K562 (cell line): ENCODE measurements around the gene DHX35. TPM values are rescaled to one million over a fixed set of nuclear protein-coding genes. Genes with fewer than 3 reads are reported as not detected.

Source experiments
- ATAC-seq: fragments of 200-7000 bp; cut with Tn5 transposase; 3 replicates; pipeline ENCODE4 v1.9.1; 2020; ENCODE audit warnings: moderate library complexity
- BruUV-seq: library from RNA; stranded (reverse); fragments of 400-500 nt; replicated peaks from 2 replicates; lab custom pipeline; 2021; lab: Mats Ljungman, UMichigan
- CTCF ChIA-PET: fragments of 300-600 bp; formaldehyde crosslinking; extraction: SDS; loops from one replicate; lab custom pipeline; 2021; ENCODE audit warnings: low intra/inter-chr PET ratio; lab: Yijun Ruan, JAX
- POLR2A ChIA-PET: fragments of 300-600, 350-650 bp; sonication (Branson Sonifier 250); formaldehyde crosslinking; extraction: SDS; loops from one replicate; lab custom pipeline; 2021; ENCODE audit warnings: antibody characterized with exemption, inconsistent platforms; lab: Yijun Ruan, JAX
- DNase-seq, 4 experiments: peaks; one replicate each; pipeline versions ENCODE4 v3.0.0 to v3.0.0-alpha.2; 2011 to 2018; ENCODE audit warnings: low spot score in 3 of 4, mixed read lengths in 3 of 4; ENCODE audit errors: extremely low read depth in 1 of 4
- FAIRE-seq: peaks from 2 replicates; lab custom pipeline; 2011; peaks lifted over from hg19 to GRCh38; lab: Jason Lieb, UNC
- H2AFZ ChIP-seq: 2 replicates; pipeline ENCODE4 v1.6.0; 2011; ENCODE audit warnings: low read depth, low read length, control low read depth, inconsistent platforms
- H3K27ac ChIP-seq: fragments of 200-600 bp; 3 replicates; pipeline ENCODE4 v1.8.0; 2011; ENCODE audit warnings: low read depth, mild to moderate bottlenecking, control low read depth, inconsistent platforms, low read length, moderate library complexity, mixed read lengths; ENCODE audit errors: extremely low read depth
- H3K27me3 ChIP-seq, 2 experiments: fragments of 300-600 bp in 1 of 2; 2 replicates in 1 of 2; 3 replicates in 1 of 2; pipeline versions ENCODE4 v1.6.0 to v1.8.0; 2011; ENCODE audit warnings: inconsistent platforms in 2 of 2, low read length in 2 of 2, mild to moderate bottlenecking in 1 of 2, mixed read lengths in 1 of 2, moderate library complexity in 1 of 2; ENCODE audit not compliant: control insufficient read depth in 2 of 2, insufficient read depth in 2 of 2
- H3K36me3 ChIP-seq: fragments of 300-600 bp; 3 replicates; pipeline ENCODE4 v1.8.0; 2011; ENCODE audit warnings: mild to moderate bottlenecking, low read length, inconsistent platforms; ENCODE audit not compliant: control insufficient read depth, insufficient read depth
- H3K4me1 ChIP-seq, 2 experiments: fragments of 200-600 bp in 1 of 2; replicated peaks in 1 of 2; 2 replicates in 1 of 2; 3 replicates in 1 of 2; pipeline versions ENCODE4 v1.5.1 to v1.8.0; 2011; ENCODE audit warnings: inconsistent platforms in 2 of 2, low read length in 2 of 2, mild to moderate bottlenecking in 1 of 2, mixed read lengths in 1 of 2, moderate library complexity in 1 of 2; ENCODE audit not compliant: control insufficient read depth in 2 of 2, insufficient read depth in 2 of 2
- H3K4me2 ChIP-seq: 2 replicates; pipeline ENCODE4 v1.6.1; 2011; ENCODE audit warnings: low read length, control low read depth, inconsistent platforms, mixed read lengths; ENCODE audit not compliant: insufficient read depth
- H3K4me3 ChIP-seq: fragments of 200-600 bp; sonication (generic), shearing (Covaris generic); 2 replicates; pipeline ENCODE4 v1.5.1; 2016; ENCODE audit warnings: control low read depth, inconsistent platforms
- H3K79me2 ChIP-seq: fragments of 200-600 bp; 3 replicates; pipeline ENCODE4 v1.8.0; 2011; ENCODE audit warnings: low read length, inconsistent platforms; ENCODE audit not compliant: control insufficient read depth, insufficient read depth
- H3K9ac ChIP-seq, 2 experiments: 2 replicates each; pipeline versions ENCODE4 v1.6.0 to v1.6.1; 2011; ENCODE audit warnings: low read depth in 2 of 2, low read length in 2 of 2, control low read depth in 1 of 2, inconsistent platforms in 1 of 2, mild to moderate bottlenecking in 1 of 2, mixed read lengths in 1 of 2; ENCODE audit not compliant: insufficient read depth in 1 of 2
- H3K9me1 ChIP-seq: one replicate; pipeline ENCODE4 v1.6.0; 2011; ENCODE audit warnings: inconsistent platforms, mild to moderate bottlenecking, low read length, moderate library complexity; ENCODE audit not compliant: control insufficient read depth, insufficient read depth
- H3K9me3 ChIP-seq: replicated peaks from 2 replicates; pipeline ENCODE4 v1.5.1; 2011; ENCODE audit warnings: low read depth, low read length, inconsistent platforms; ENCODE audit not compliant: control insufficient read depth, insufficient read depth
- H4K20me1 ChIP-seq: replicated peaks from 2 replicates; pipeline ENCODE4 v1.6.1; 2011; ENCODE audit warnings: low read length, inconsistent platforms, mixed read lengths; ENCODE audit not compliant: control insufficient read depth, insufficient read depth
- BCL6 ChIP-seq: fragments of 250-450 bp; sonication (Bioruptor Pico); IDR thresholded peaks from 2 replicates; pipeline ENCODE4 v1.4.0; 2020
- MEF2A ChIP-seq: IDR thresholded peaks from 2 replicates; pipeline ENCODE4 v1.6.1; 2011; ENCODE audit warnings: low read depth, mild to moderate bottlenecking, low read length, moderate library complexity; ENCODE audit not compliant: control insufficient read depth
- RBM22 ChIP-seq: fragments of 200-400 bp; formaldehyde crosslinking; IDR thresholded peaks from 2 replicates; pipeline ENCODE4 v1.6.1; 2018; ENCODE audit warnings: low read length, low read depth; ENCODE audit not compliant: poor library complexity, severe bottlenecking
- SIX5 ChIP-seq, 2 experiments: IDR thresholded peaks; 2 replicates each; pipeline ENCODE4 v1.6.1; 2011; ENCODE audit warnings: low read length in 2 of 2, borderline replicate concordance in 1 of 2, low read depth in 1 of 2, mild to moderate bottlenecking in 1 of 2, moderate library complexity in 1 of 2; ENCODE audit not compliant: insufficient read depth in 1 of 2
- SRF ChIP-seq, 2 experiments: fragments of 250-450, 450-650 bp in 1 of 2; sonication (Bioruptor Pico) in 1 of 2; sonication (generic) in 1 of 2; formaldehyde crosslinking; IDR thresholded peaks; 2 replicates each; pipeline versions ENCODE4 v1.5.0 to v1.5.1; 2020 to 2022; ENCODE audit warnings: mild to moderate bottlenecking in 1 of 2, missing genetic modification reagents in 1 of 2
- TFAM ChIP-seq: fragments of 250-450 bp; sonication (Bioruptor Pico); conservative IDR thresholded peaks from 2 replicates; pipeline ENCODE4 v1.5.0; 2021; ENCODE audit warnings: mild to moderate bottlenecking, moderate library complexity
- ZNF24 ChIP-seq: fragments of 450-650 bp; IDR thresholded peaks from 2 replicates; pipeline ENCODE4 v1.6.1; 2016
- ZNF316 ChIP-seq: fragments of 450-650 bp; IDR thresholded peaks from 2 replicates; pipeline ENCODE4 v1.6.1; 2016
- WGBS: fragments of 100-300 bp; shearing (Covaris generic); methylation state at CpG from one replicate; pipeline ENCODE4 v1.1.6; 2016; ENCODE audit warnings: low coverage, mixed read lengths; ENCODE audit not compliant: insufficient coverage; ENCODE audit errors: missing lambda C conversion rate; 5-methylcytosine and 5-hydroxymethylcytosine counted together
- in situ Hi-C: fragments of 300-500 bp; cut with MboI; formaldehyde crosslinking; loops from 4 replicates; pipeline ENCODE4 v1.15.0; 2018; ENCODE audit warnings: inconsistent platforms, mixed read lengths
- intact Hi-C: fragments of 100-400 bp; cut with micrococcal nuclease; formaldehyde crosslinking; loops from 2 replicates; pipeline ENCODE4 v1.14.2; 2022
- polyA plus RNA-seq, 8 experiments: library from polyadenylated mRNA; depleted of rRNA in 4 of 8; stranded (reverse) in 5 of 8; unstranded in 3 of 8; fragments of >200 nt; fragmentation: Nextera tagmentation in 2 of 8; fragmentation: Illumina TruSeq in 1 of 8; extraction: Ambion mirVana in 2 of 8; extraction: Trizol in 1 of 8; gene quantifications; 2 replicates each; pipeline versions ENCODE4 v1.2.1 to v1.2.3, GENCODE V29; 2011 to 2014; ENCODE audit warnings: inconsistent platforms in 1 of 8, missing spikeins in 1 of 8
- total RNA-seq, 7 experiments: library from RNA; depleted of rRNA in 6 of 7; stranded (reverse); fragments of >200 nt in 6 of 7; fragmentation: Illumina TruSeq in 2 of 7; extraction: Trizol in 2 of 7; gene quantifications; 2 replicates each; pipeline versions ENCODE4 v1.2.1 to v1.2.3, GENCODE V29; 2011 to 2021; ENCODE audit warnings: low replicate concordance in 1 of 7
- TF ChIP-seq, protein P1 (sequence below): sonication (generic); formaldehyde crosslinking; IDR thresholded peaks from 2 replicates; pipeline ENCODE4 v1.4.0; 2020; ENCODE audit warnings: mild to moderate bottlenecking, missing genetic modification reagents
- TF ChIP-seq, protein P2 (sequence below), 2 experiments: fragments of 450-650 bp in 1 of 2; sonication (generic) in 1 of 2; formaldehyde crosslinking in 1 of 2; IDR thresholded peaks in 1 of 2; conservative IDR thresholded peaks in 1 of 2; 2 replicates each; pipeline versions ENCODE4 v1.6.1 to v1.8.1; 2016 to 2023; ENCODE audit warnings: mild to moderate bottlenecking in 2 of 2, moderate library complexity in 2 of 2, inconsistent platforms in 1 of 2, missing genetic modification reagents in 1 of 2
- TF ChIP-seq, protein P3 (sequence below): fragments of 450-650 bp; conservative IDR thresholded peaks from 2 replicates; pipeline ENCODE4 v1.6.1; 2016; ENCODE audit warnings: missing genetic modification characterization, low read depth, mild to moderate bottlenecking, missing compliant biosample characterization, moderate library complexity
- TF ChIP-seq, protein P4 (sequence below): fragments of 250-450 bp; sonication (Bioruptor Pico); IDR thresholded peaks from 2 replicates; pipeline ENCODE4 v1.8.0; 2021; ENCODE audit warnings: moderate library complexity, mild to moderate bottlenecking, inconsistent platforms

The DHX35 gene
- total and polyA plus RNA-seq, 9 of the 15 experiments (the other 6 are each of a cell fraction or from before 2014, with no cell fraction given): 6.5 to 25.6 (median 16.9) TPM

DNA sequence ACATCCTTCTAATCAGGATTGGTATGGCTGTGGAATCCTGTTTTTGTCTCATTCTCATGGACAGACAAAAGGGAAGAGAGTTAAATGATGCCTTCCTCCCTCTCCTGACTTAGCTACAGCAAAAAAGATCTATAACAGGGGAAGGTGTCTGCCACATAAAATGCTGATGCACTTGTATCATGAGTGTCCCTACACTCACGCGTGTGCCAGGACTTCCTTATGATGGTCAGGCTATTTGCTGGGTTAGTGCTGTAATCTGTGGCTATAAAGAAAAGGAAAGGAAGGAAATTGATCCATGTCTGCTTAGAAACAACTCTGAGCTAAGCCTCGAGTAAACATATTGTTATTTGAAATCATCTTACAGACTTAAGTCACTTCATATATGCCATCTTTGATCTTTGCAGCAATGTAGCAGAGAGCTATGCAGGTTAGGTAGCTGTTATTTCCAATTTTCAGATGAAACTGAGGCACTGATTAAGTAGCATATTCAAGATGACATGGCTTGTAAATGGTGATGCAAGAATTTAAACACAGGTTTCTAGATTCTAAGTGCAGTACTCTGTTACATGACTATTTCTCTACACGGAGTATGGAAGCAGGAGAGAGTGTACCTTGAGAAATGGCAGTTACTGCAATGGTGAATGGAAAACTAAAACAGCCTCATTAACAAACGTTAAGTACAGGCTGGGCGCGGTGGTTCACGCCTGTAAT, 8.4 kb upstream of the DHX35 start (continued):
- TF ChIP-seq, protein P1, sequence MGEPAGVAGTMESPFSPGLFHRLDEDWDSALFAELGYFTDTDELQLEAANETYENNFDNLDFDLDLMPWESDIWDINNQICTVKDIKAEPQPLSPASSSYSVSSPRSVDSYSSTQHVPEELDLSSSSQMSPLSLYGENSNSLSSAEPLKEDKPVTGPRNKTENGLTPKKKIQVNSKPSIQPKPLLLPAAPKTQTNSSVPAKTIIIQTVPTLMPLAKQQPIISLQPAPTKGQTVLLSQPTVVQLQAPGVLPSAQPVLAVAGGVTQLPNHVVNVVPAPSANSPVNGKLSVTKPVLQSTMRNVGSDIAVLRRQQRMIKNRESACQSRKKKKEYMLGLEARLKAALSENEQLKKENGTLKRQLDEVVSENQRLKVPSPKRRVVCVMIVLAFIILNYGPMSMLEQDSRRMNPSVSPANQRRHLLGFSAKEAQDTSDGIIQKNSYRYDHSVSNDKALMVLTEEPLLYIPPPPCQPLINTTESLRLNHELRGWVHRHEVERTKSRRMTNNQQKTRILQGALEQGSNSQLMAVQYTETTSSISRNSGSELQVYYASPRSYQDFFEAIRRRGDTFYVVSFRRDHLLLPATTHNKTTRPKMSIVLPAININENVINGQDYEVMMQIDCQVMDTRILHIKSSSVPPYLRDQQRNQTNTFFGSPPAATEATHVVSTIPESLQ (CRISPR knock-in tag): no peak
- TF ChIP-seq, protein P2, sequence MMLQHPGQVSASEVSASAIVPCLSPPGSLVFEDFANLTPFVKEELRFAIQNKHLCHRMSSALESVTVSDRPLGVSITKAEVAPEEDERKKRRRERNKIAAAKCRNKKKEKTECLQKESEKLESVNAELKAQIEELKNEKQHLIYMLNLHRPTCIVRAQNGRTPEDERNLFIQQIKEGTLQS (IDR thresholded peaks at IDR 0.05): peak; percentile 69
- TF ChIP-seq, protein P2 (CRISPR knock-in tag; conservative IDR thresholded peaks at IDR 0.05): no peak

DNA sequence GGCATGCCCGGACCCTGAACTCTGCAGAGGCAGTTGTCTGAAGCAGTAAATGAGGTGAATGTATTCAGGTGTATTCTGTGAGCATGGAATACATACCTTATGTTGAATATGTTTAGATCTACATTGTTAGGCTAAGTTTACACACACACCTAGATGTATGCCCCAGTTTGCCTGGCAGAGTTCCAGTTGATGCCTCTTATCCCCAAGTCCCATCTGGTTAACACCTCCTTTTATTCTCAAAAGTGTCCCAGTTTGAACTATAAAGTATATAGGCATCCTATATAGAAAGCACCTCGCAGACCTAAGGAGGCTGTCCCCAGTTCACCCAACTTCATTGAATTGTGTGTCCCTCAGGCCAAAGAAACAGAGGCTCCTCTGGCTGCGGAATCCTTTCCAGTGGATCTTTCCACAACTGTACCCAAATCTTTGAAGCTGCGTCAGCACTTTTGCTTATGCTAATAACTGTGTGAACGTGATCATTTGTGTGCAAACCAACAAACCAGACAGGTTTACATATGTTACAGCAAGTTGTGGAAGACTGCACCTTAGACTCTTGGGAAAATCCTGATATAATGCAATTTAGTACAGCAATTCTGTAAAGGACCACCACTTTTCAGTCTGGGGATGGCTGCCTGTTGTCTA, 4.8 kb upstream of the DHX35 start:
- peak overlapping the region; percentile 27; the same call in 1 of the 3 replicates for H3K27ac ChIP-seq
- no peak overlapping the region for H3K4me3 ChIP-seq
- H4K20me1 ChIP-seq: no peaks in the 10 kb centered on the region
- no peaks in the 10 kb centered on the region for H3K9me3 ChIP-seq
- 43% methylated on average over 5 of the region's 5 CpGs for WGBS
- BruUV-seq: no TSS peak
- POLR2A ChIA-PET: interaction anchor here (1.0 to 1.5 kb wide), 4 partner anchors 9 to 11 kb away, joined by 3 to 6 read pairs (median 4); no protein-coding TSS in a partner anchor
- in situ Hi-C loops: no loop called here
- no peak for DNase-seq
- H3K27me3 ChIP-seq: no peaks in the 10 kb centered on the region
- ATAC-seq: no peak
- no peak overlapping the region for H2AFZ ChIP-seq
- H3K4me2 ChIP-seq: no peak overlapping the region
- peaks cover 23% of the 10 kb centered on the region for H3K36me3 ChIP-seq
- FAIRE-seq: no peak
- CTCF ChIA-PET: no interaction called here
- H3K4me1 ChIP-seq: peaks cover 8 to 13% of the 10 kb centered on the region in 2 experiments; a peak in 4 of 5 replicates
- intact Hi-C loops: no loop called here
- H3K9ac ChIP-seq: no peak overlapping the region
- no peaks in the 10 kb centered on the region for H3K9me1 ChIP-seq
- H3K79me2 ChIP-seq: peaks cover 21% of the 10 kb centered on the region
- TF ChIP-seq ZNF316: peak; percentile 94
- no peak for TF ChIP-seq MEF2A
- no peak for TF ChIP-seq SRF (CRISPR knock-in tag; IDR thresholded peaks at IDR 0.05)
- TF ChIP-seq, protein P3, sequence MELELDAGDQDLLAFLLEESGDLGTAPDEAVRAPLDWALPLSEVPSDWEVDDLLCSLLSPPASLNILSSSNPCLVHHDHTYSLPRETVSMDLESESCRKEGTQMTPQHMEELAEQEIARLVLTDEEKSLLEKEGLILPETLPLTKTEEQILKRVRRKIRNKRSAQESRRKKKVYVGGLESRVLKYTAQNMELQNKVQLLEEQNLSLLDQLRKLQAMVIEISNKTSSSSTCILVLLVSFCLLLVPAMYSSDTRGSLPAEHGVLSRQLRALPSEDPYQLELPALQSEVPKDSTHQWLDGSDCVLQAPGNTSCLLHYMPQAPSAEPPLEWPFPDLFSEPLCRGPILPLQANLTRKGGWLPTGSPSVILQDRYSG (tag): no peak
- TF ChIP-seq TFAM: no peak
- TF ChIP-seq, protein P4, sequence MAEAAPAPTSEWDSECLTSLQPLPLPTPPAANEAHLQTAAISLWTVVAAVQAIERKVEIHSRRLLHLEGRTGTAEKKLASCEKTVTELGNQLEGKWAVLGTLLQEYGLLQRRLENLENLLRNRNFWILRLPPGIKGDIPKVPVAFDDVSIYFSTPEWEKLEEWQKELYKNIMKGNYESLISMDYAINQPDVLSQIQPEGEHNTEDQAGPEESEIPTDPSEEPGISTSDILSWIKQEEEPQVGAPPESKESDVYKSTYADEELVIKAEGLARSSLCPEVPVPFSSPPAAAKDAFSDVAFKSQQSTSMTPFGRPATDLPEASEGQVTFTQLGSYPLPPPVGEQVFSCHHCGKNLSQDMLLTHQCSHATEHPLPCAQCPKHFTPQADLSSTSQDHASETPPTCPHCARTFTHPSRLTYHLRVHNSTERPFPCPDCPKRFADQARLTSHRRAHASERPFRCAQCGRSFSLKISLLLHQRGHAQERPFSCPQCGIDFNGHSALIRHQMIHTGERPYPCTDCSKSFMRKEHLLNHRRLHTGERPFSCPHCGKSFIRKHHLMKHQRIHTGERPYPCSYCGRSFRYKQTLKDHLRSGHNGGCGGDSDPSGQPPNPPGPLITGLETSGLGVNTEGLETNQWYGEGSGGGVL (CRISPR knock-in tag): no peak
- no peak for TF ChIP-seq ZNF24
- TF ChIP-seq SIX5 (IDR thresholded peaks at IDR 0.05; ENCODE audit: borderline replicate concordance in 1 of 2, insufficient read depth in 1 of 2, low read depth in 1 of 2, low read length in 2 of 2): no peak
- no peak for TF ChIP-seq RBM22
- TF ChIP-seq BCL6 (CRISPR knock-in tag): no peak
